PC-3 (cell line): Measurements from ENCODE around the gene LCA5L. TPM values are rescaled to one million over a fixed set of nuclear protein-coding genes. Genes with fewer than 3 reads are reported as not detected.

ENCODE experiments used
- ATAC-seq: fragments of 200-7000 bp; cut with Tn5 transposase; 2 replicates; pipeline ENCODE4 v1.9.1; 2020; ENCODE audit warnings: mild to moderate bottlenecking, moderate library complexity
- BruUV-seq: library from RNA; stranded (reverse); fragments of 400-500 nt; replicated peaks from 2 replicates; lab custom pipeline; 2021; lab: Mats Ljungman, UMichigan
- CTCF ChIA-PET: fragments of 300-600 bp; sonication (Branson Sonifier 250); formaldehyde crosslinking; loops from one replicate; lab custom pipeline; 2022; ENCODE audit warnings: antibody characterized with exemption; lab: Charles Lee
- POLR2A ChIA-PET: fragments of 300-600 bp; sonication (Branson Sonifier 250); formaldehyde crosslinking; loops from one replicate; lab custom pipeline; 2022; ENCODE audit warnings: antibody characterized with exemption; ENCODE audit not compliant: unreplicated experiment; lab: Charles Lee
- DNase-seq: peaks from one replicate; pipeline ENCODE4 v3.0.0-alpha.2; 2015
- H2AFZ ChIP-seq: fragments of 300-600 bp; sonication (generic); 2 replicates; pipeline ENCODE4 v1.6.0; 2016; ENCODE audit warnings: antibody characterized with exemption, low read length
- H3F3A ChIP-seq: fragments of 300-600 bp; sonication (generic); one replicate; pipeline ENCODE4 v1.6.0; 2017; ENCODE audit warnings: antibody characterized with exemption, low read length, control low read depth, mild to moderate bottlenecking; ENCODE audit not compliant: unreplicated experiment
- H3K27ac ChIP-seq: fragments of 300-600 bp; sonication (generic); 2 replicates; pipeline ENCODE4 v1.5.1; 2016; ENCODE audit warnings: mild to moderate bottlenecking, low read length
- H3K27me3 ChIP-seq: fragments of 300-600 bp; sonication (generic); 2 replicates; pipeline ENCODE4 v1.6.1; 2016; ENCODE audit warnings: low read length, mixed read lengths
- H3K36me3 ChIP-seq: fragments of 300-600 bp; sonication (generic); 2 replicates; pipeline ENCODE4 v1.6.1; 2016; ENCODE audit warnings: low read depth, mixed run types, low read length, mixed read lengths
- H3K4me1 ChIP-seq: fragments of 300-600 bp; sonication (generic); 2 replicates; pipeline ENCODE4 v1.5.1; 2016; ENCODE audit warnings: low read length; ENCODE audit not compliant: insufficient read depth
- H3K4me2 ChIP-seq: fragments of 300-600 bp; sonication (generic); 2 replicates; pipeline ENCODE4 v1.6.0; 2016; ENCODE audit warnings: low read length
- H3K4me3 ChIP-seq: fragments of 300-600 bp; sonication (generic); 2 replicates; pipeline ENCODE4 v1.5.1; 2016; ENCODE audit warnings: mild to moderate bottlenecking, low read length, mixed read lengths
- H3K79me2 ChIP-seq: fragments of 300-600 bp; sonication (generic); 2 replicates; pipeline ENCODE4 v1.6.1; 2017; ENCODE audit warnings: low read length, mixed read lengths
- H3K9ac ChIP-seq: fragments of 300-600 bp; sonication (generic); 2 replicates; pipeline ENCODE4 v1.6.0; 2016; ENCODE audit warnings: mild to moderate bottlenecking, low read length
- H3K9me2 ChIP-seq: fragments of 300-600 bp; sonication (generic); replicated peaks from 2 replicates; pipeline ENCODE4 v1.6.1; 2016; ENCODE audit warnings: mixed run types, low read length, mixed read lengths
- H3K9me3 ChIP-seq: fragments of 300-600 bp; sonication (generic); 2 replicates; pipeline ENCODE4 v1.6.1; 2016; ENCODE audit warnings: low read length, mixed read lengths
- H4K20me1 ChIP-seq: fragments of 300-600 bp; sonication (generic); 2 replicates; pipeline ENCODE4 v1.6.1; 2016; ENCODE audit warnings: low read length, mixed read lengths
- CTCF ChIP-seq: fragments of 300-600 bp; sonication (generic); conservative IDR thresholded peaks from 2 replicates; pipeline ENCODE4 v1.5.1; 2017; ENCODE audit warnings: antibody characterized with exemption, low read depth, mild to moderate bottlenecking, low read length
- EZH2 ChIP-seq: fragments of 300-600 bp; sonication (generic); IDR thresholded peaks from one replicate; pipeline ENCODE4 v1.6.1; 2017; ENCODE audit warnings: antibody characterized with exemption, mild to moderate bottlenecking, low read length; ENCODE audit not compliant: unreplicated experiment
- EZH2phosphoT487 ChIP-seq: fragments of 300-600 bp; sonication (generic); IDR thresholded peaks from 2 replicates; pipeline ENCODE4 v1.6.1; 2018; ENCODE audit warnings: mild to moderate bottlenecking, antibody characterized with exemption, low read length, borderline replicate concordance
- intact Hi-C: fragments of 100-400 bp; cut with micrococcal nuclease; formaldehyde crosslinking; loops from 2 replicates; pipeline ENCODE4 v1.9.0; 2023
- total RNA-seq: library from RNA; depleted of rRNA; stranded (reverse); fragments of >200 nt; gene quantifications from 2 replicates; pipeline ENCODE4 v1.2.3, GENCODE V29; 2014

LCA5L gene
- total RNA-seq, 1 experiment from 2014 or later, result 0.40 TPM

- BruUV-seq, result no TSS peak
- intact Hi-C loops, result no loop called here
- TF ChIP-seq CTCF, result no peak
Observed at GRCh38 chr21:39480271-39480670, 34.7 kb upstream of the LCA5L start.

GRCh38 chr21:39479814-39480182, 34.2 kb upstream of the LCA5L start:
- Histone ChIP-seq H3K9me2 (no peaks in the 10 kb centered on the region), H3K27me3 (no peaks in the 10 kb centered on the region), H3K9me3 (no peaks in the 10 kb centered on the region), H3K27ac (no peak overlapping the region), H3K4me1 (peaks cover 9% of the 10 kb centered on the region; the same call in 1 of the 2 replicates), H3K9ac (no peak overlapping the region), H2AFZ (no peak overlapping the region), H3K36me3 (no peaks in the 10 kb centered on the region), H3K79me2 (no peaks in the 10 kb centered on the region), H4K20me1 (no peaks in the 10 kb centered on the region), H3K4me2 (no peak overlapping the region), H3F3A (no peaks in the 10 kb centered on the region), H3K4me3 (no peak overlapping the region)
- no peak for DNase-seq
- no peak for ATAC-seq
- TF ChIP-seq EZH2 (no peak), EZH2phosphoT487 (no peak), CTCF (no peak)
- CTCF ChIA-PET, result no interaction called here
- POLR2A ChIA-PET, result no interaction called here
- BruUV-seq, result no TSS peak
- intact Hi-C loops, result no loop called here

More at GRCh38 chr21:39480271-39480670, 34.7 kb upstream of the LCA5L start:
- ATAC-seq (no peak), DNase-seq (no peak)
- H3K9me3 ChIP-seq, result no peaks in the 10 kb centered on the region
- no peaks in the 10 kb centered on the region for H3F3A ChIP-seq
- H3K9ac ChIP-seq, result no peak overlapping the region
- H3K36me3 ChIP-seq, result no peaks in the 10 kb centered on the region
- ChIA-PET POLR2A (no interaction called here), CTCF (no interaction called here)
- H2AFZ ChIP-seq, result no peak overlapping the region
- H3K27me3 ChIP-seq, result no peaks in the 10 kb centered on the region
- H3K79me2 ChIP-seq, result no peaks in the 10 kb centered on the region
- no peak overlapping the region for H3K4me3 ChIP-seq
- H3K27ac ChIP-seq, result no peak overlapping the region
- no peaks in the 10 kb centered on the region for H3K9me2 ChIP-seq
- no peak overlapping the region for H3K4me2 ChIP-seq
- no peaks in the 10 kb centered on the region for H4K20me1 ChIP-seq
- H3K4me1 ChIP-seq, result peaks cover 9% of the 10 kb centered on the region; the same call in 1 of the 2 replicates

GRCh38 chr21:39479164-39479813, 33.7 kb upstream of the LCA5L start:
- Histone ChIP-seq H3K4me3 (no peak overlapping the region), H2AFZ (no peak overlapping the region), H3K9me3 (no peaks in the 10 kb centered on the region), H3K27me3 (no peaks in the 10 kb centered on the region), H3K79me2 (no peaks in the 10 kb centered on the region), H3K36me3 (no peaks in the 10 kb centered on the region), H3K9me2 (no peaks in the 10 kb centered on the region), H3K27ac (no peak overlapping the region), H3F3A (no peaks in the 10 kb centered on the region), H3K4me1 (peaks cover 9% of the 10 kb centered on the region; the same call in 1 of the 2 replicates), H3K4me2 (no peak overlapping the region), H3K9ac (no peak overlapping the region), H4K20me1 (no peaks in the 10 kb centered on the region)
- intact Hi-C loops, result no loop called here
- POLR2A ChIA-PET, result no interaction called here
- ATAC-seq, result no peak
- BruUV-seq, result no TSS peak
- TF ChIP-seq CTCF, result no peak
- no peak for TF ChIP-seq EZH2
- TF ChIP-seq EZH2phosphoT487, result no peak
- CTCF ChIA-PET, result no interaction called here
- DNase-seq, result no peak
